OCI-LY3 (cell line): ENCODE measurements around the gene NOP14.
A peak's percentile ranks its signal among the peaks of the same experiment; 100 is the strongest.

Experiments used
- H2AFZ ChIP-seq: fragments of 200-600, 300-600 bp; shearing (Covaris generic); 2 replicates; pipeline ENCODE4 v1.6.0; 2014; ENCODE audit warnings: antibody characterized with exemption, low read depth, low read length
- H3K27ac ChIP-seq: fragments of 200-600, 300-600 bp; sonication (generic); 2 replicates; pipeline ENCODE4 v1.5.1; 2014; ENCODE audit warnings: mild to moderate bottlenecking, low read length, moderate library complexity, mixed read lengths
- H3K27me3 ChIP-seq: fragments of 200-600, 300-600 bp; sonication (generic); 2 replicates; pipeline ENCODE4 v1.6.1; 2014; ENCODE audit warnings: low read depth, low read length, mixed read lengths
- H3K36me3 ChIP-seq: fragments of 200-600, 300-600 bp; sonication (generic); replicated peaks from 2 replicates; pipeline ENCODE3; 2014; ENCODE audit warnings: low read depth, low read length, mixed read lengths
- H3K4me1 ChIP-seq: fragments of 300-600, 200-600 bp; sonication (generic); 2 replicates; pipeline ENCODE4 v1.6.1; 2014; ENCODE audit warnings: low read length, mixed read lengths
- H3K4me2 ChIP-seq: fragments of 200-600, 300-600 bp; sonication (generic); 2 replicates; pipeline ENCODE4 v1.6.1; 2014; ENCODE audit warnings: low read length, mixed read lengths
- H3K4me3 ChIP-seq: fragments of 300-600, 200-600 bp; sonication (generic); 2 replicates; pipeline ENCODE4 v1.5.1; 2014; ENCODE audit warnings: antibody characterized with exemption, mild to moderate bottlenecking, low read length, moderate library complexity
- H3K79me2 ChIP-seq: fragments of 300-600, 200-600 bp; shearing (Covaris generic); 2 replicates; pipeline ENCODE4 v1.6.1; 2014; ENCODE audit warnings: mild to moderate bottlenecking, low read length, mixed read lengths
- H3K9ac ChIP-seq: fragments of 300-600, 200-600 bp; shearing (Covaris generic); 2 replicates; pipeline ENCODE4 v1.6.0; 2014; ENCODE audit warnings: mild to moderate bottlenecking, low read length, moderate library complexity
- H3K9me3 ChIP-seq: fragments of 200-600, 300-600 bp; shearing (Covaris generic); 2 replicates; pipeline ENCODE4 v1.6.1; 2014; ENCODE audit warnings: low read length, mixed read lengths; ENCODE audit not compliant: insufficient read depth
- H4K20me1 ChIP-seq: fragments of 200-600, 300-600 bp; sonication (generic); 2 replicates; pipeline ENCODE4 v1.6.1; 2016; ENCODE audit warnings: low read length, mixed read lengths; ENCODE audit not compliant: insufficient read depth
- CTCF ChIP-seq: fragments of 200-600, 300-600 bp; sonication (generic); IDR thresholded peaks from 2 replicates; pipeline ENCODE4 v1.5.1; 2014; ENCODE audit warnings: antibody characterized with exemption, low read length, low read depth
- EZH2phosphoT487 ChIP-seq: fragments of 200-600 bp; shearing (Covaris generic); IDR thresholded peaks from 2 replicates; pipeline ENCODE4 v1.6.1; 2018; ENCODE audit warnings: antibody characterized with exemption, mixed run types, low read depth

Gene NOP14

GRCh38 chr4:2910409-2910808, 52.8 kb downstream of the NOP14 start:
- Histone ChIP-seq H4K20me1 (peaks cover 6% of the 10 kb centered on the region; the same call in 1 of the 2 replicates), H3K4me1 (no peaks in the 10 kb centered on the region), H3K4me2 (no peak overlapping the region), H2AFZ (no peak overlapping the region), H3K4me3 (no peak overlapping the region), H3K79me2 (no peaks in the 10 kb centered on the region), H3K27me3 (no peaks in the 10 kb centered on the region), H3K27ac (no peak overlapping the region), H3K9ac (no peak overlapping the region), H3K9me3 (no peaks in the 10 kb centered on the region), H3K36me3 (peaks cover 40% of the 10 kb centered on the region)
- TF ChIP-seq CTCF = peak; percentile 24; the same call in 1 of the 2 replicates
- no peak for TF ChIP-seq EZH2phosphoT487

GRCh38 chr4:2909583-2909982, 53.6 kb downstream of the NOP14 start:
- no peak overlapping the region for H3K9ac ChIP-seq
- H3K27ac ChIP-seq = no peak overlapping the region
- no peaks in the 10 kb centered on the region for H3K4me1 ChIP-seq
- H2AFZ ChIP-seq = no peak overlapping the region
- no peak overlapping the region for H3K4me3 ChIP-seq
- peaks cover 42% of the 10 kb centered on the region for H3K36me3 ChIP-seq
- H3K9me3 ChIP-seq = no peaks in the 10 kb centered on the region
- peaks cover 6% of the 10 kb centered on the region; the same call in 1 of the 2 replicates for H4K20me1 ChIP-seq
- H3K79me2 ChIP-seq = no peaks in the 10 kb centered on the region
- no peak overlapping the region for H3K4me2 ChIP-seq
- H3K27me3 ChIP-seq = no peaks in the 10 kb centered on the region
- TF ChIP-seq EZH2phosphoT487 = no peak
- TF ChIP-seq CTCF = no peak

- Histone ChIP-seq H4K20me1 (peaks cover 6% of the 10 kb centered on the region; the same call in 1 of the 2 replicates), H3K79me2 (no peaks in the 10 kb centered on the region), H3K9ac (no peak overlapping the region), H3K27me3 (no peaks in the 10 kb centered on the region), H3K36me3 (peaks cover 42% of the 10 kb centered on the region), H3K27ac (no peak overlapping the region), H3K4me1 (no peaks in the 10 kb centered on the region), H2AFZ (no peak overlapping the region), H3K4me3 (no peak overlapping the region), H3K4me2 (no peak overlapping the region), H3K9me3 (no peaks in the 10 kb centered on the region)
- TF ChIP-seq CTCF = no peak
Measured at GRCh38 chr4:2908686-2909085, 54.5 kb downstream of the NOP14 start.

- no peaks in the 10 kb centered on the region for H3K27me3 ChIP-seq
- H3K9ac ChIP-seq = no peak overlapping the region
- TF ChIP-seq CTCF (no peak), EZH2phosphoT487 (no peak)
- H3K36me3 ChIP-seq = peaks cover 49% of the 10 kb centered on the region
- H3K4me1 ChIP-seq = no peaks in the 10 kb centered on the region
- no peaks in the 10 kb centered on the region for H3K79me2 ChIP-seq
- H2AFZ ChIP-seq = no peak overlapping the region
- H3K27ac ChIP-seq = no peak overlapping the region
- H4K20me1 ChIP-seq = no peaks in the 10 kb centered on the region; the same call in 1 of the 2 replicates
- H3K9me3 ChIP-seq = no peaks in the 10 kb centered on the region
- no peak overlapping the region for H3K4me2 ChIP-seq
- H3K4me3 ChIP-seq = no peak overlapping the region
Measured at GRCh38 chr4:2907706-2908293, 55.4 kb downstream of the NOP14 start.
